Psoas muscle (tissue), 8 donors: ENCODE measurements around the gene MSTO1. TPM values are rescaled to one million over a fixed set of nuclear protein-coding genes. Genes with fewer than 3 reads are reported as not detected.
"Not testable (repeated sequence)": the region's sequence is repeated elsewhere in the genome, so short reads cannot be mapped to it uniquely, and the experiment has no call there.

Experiments
- ATAC-seq, 4 donors: fragments of 200-7000 bp; cut with Tn5 transposase; one replicate each; pipeline ENCODE4 v1.9.1; 2020; ENCODE audit warnings: moderate library complexity in 3 of 4, mild to moderate bottlenecking in 2 of 4
- DNase-seq, 2 donors: peaks; one replicate each; pipeline ENCODE4 v3.0.0-alpha.2; 2020
- H3K27ac ChIP-seq: fragments of 200-600 bp; one replicate; pipeline ENCODE4 v1.8.0; 2022
- H3K27me3 ChIP-seq, 3 donors: fragments of 200-600 bp in 1 of 3; one replicate each; pipeline versions ENCODE4 v1.6.1 to v1.8.0; 2013 to 2022; ENCODE audit warnings: low read length in 2 of 3, mild to moderate bottlenecking in 2 of 3, moderate library complexity in 1 of 3; ENCODE audit not compliant: insufficient read depth in 3 of 3
- H3K36me3 ChIP-seq, 2 donors: fragments of 200-600 bp in 1 of 2; one replicate each; pipeline versions ENCODE4 v1.6.1 to v1.8.0; 2013 to 2022; ENCODE audit warnings: low read depth in 1 of 2, mild to moderate bottlenecking in 1 of 2, moderate library complexity in 1 of 2; ENCODE audit not compliant: insufficient read depth in 1 of 2
- H3K4me1 ChIP-seq: fragments of 200-600 bp; one replicate; pipeline ENCODE4 v1.8.0; 2022
- H3K4me3 ChIP-seq: fragments of 200-600 bp; one replicate; pipeline ENCODE4 v1.8.0; 2022; ENCODE audit warnings: mild to moderate bottlenecking
- H3K9me3 ChIP-seq: fragments of 200-600 bp; one replicate; pipeline ENCODE4 v1.8.0; 2022
- CTCF ChIP-seq: fragments of 200-600 bp; IDR thresholded peaks from one replicate; pipeline ENCODE4 v1.8.0; 2022; ENCODE audit warnings: antibody characterized with exemption
- WGBS, 3 donors: extraction: QIAGEN DNeasy Blood & Tissue Kit; methylation state at CpG; one replicate each; pipeline versions ENCODE4 v1.1.6 to v1.1.7; 2013; 5-methylcytosine and 5-hydroxymethylcytosine counted together
- intact Hi-C, 2 donors: fragments of 100-400 bp; cut with DNase I; formaldehyde crosslinking; loops; one replicate each; pipeline versions ENCODE4 v1.11.0 to v1.14.2; 2022
- polyA plus RNA-seq, 3 donors: library from polyadenylated mRNA; stranded (reverse); fragments of 200-250 nt; gene quantifications; one replicate each; pipeline ENCODE4 v1.2.3, GENCODE V29; 2013
- total RNA-seq, 4 donors: library from RNA; stranded (reverse); fragmentation: NEBNext Ultra II Directional in 2 of 4; extraction: Animal tissue kit (Norgen Biotek cat#: 25700) in 2 of 4; gene quantifications; one replicate each; pipeline versions ENCODE4 v1.2.1 to v1.2.4, GENCODE V29; 2021 to 2023
- donor health status: healthy with polysubstance abuse.
- donor health status: DM: no; HTN: no; CAD: no; lungs with moderate emphysema.
- donor health status: Bipolar disorder and iron deficiency.
- donor health status: healthy.
- donor health status: DM: yes; HTN: yes; CAD: no.
- donor health status: DM: no; HTN: no; CAD: no.
- donor health status: DM: no; HTN: no; CAD: no.
- donor health status: DM: yes; HTN: yes; CAD: no.

MSTO1 gene
- total and polyA plus RNA-seq, 7 donors, result 4.5 to 15.3 (median 9.5) TPM

- no peak for TF ChIP-seq CTCF
- DNase-seq, result no peak
- no peaks in the 10 kb centered on the region for H3K9me3 ChIP-seq
- H3K36me3 ChIP-seq, result no peaks in the 10 kb centered on the region
- no peak for ATAC-seq
- 73 to 86% (median 82%) methylated on average over 11 of the region's 11 CpGs for WGBS, 3 donors
- H3K4me3 ChIP-seq, result peak overlapping the region; percentile 42
- intact Hi-C loops, result no loop called here
- no peaks in the 10 kb centered on the region for H3K27me3 ChIP-seq
- no peak overlapping the region for H3K27ac ChIP-seq
- no peaks in the 10 kb centered on the region for H3K4me1 ChIP-seq
Observed at GRCh38 chr1:155636397-155637153, 26.6 kb downstream of the MSTO1 start.

- Histone ChIP-seq H3K27ac (no peak overlapping the region), H3K4me1 (no peaks in the 10 kb centered on the region), H3K4me3 (no peak overlapping the region), H3K27me3 (no peaks in the 10 kb centered on the region), H3K36me3 (no peaks in the 10 kb centered on the region), H3K9me3 (peaks cover 9% of the 10 kb centered on the region)
- DNase-seq (no peak), ATAC-seq (no peak)
- intact Hi-C loops, result no loop called here
- TF ChIP-seq CTCF, result no peak
Observed at GRCh38 chr1:155640367-155640766, 30.3 kb downstream of the MSTO1 start.

- H3K9me3 ChIP-seq, DNase-seq, H3K4me1 ChIP-seq, H3K27me3 ChIP-seq, intact Hi-C loops, H3K4me3 ChIP-seq, H3K27ac ChIP-seq, ATAC-seq, H3K36me3 ChIP-seq: not testable (repeated sequence)
- WGBS, 3 donors, result 79 to 80% (median 79%) methylated on average over 11 of the region's 11 CpGs
Observed at GRCh38 chr1:155642559-155643180, 32.7 kb downstream of the MSTO1 start.

GRCh38 chr1:155643230-155643629, 33.2 kb downstream of the MSTO1 start:
- ATAC-seq (no peak), DNase-seq (no peak)
- intact Hi-C loops, result no loop called here
- H3K27me3 ChIP-seq, result no peaks in the 10 kb centered on the region
- H3K36me3 ChIP-seq, result no peaks in the 10 kb centered on the region
- 78 to 86% (median 80%) methylated on average over 3 of the region's 3 CpGs for WGBS, 3 donors
- TF ChIP-seq CTCF, result no peak
- peaks cover 9% of the 10 kb centered on the region for H3K9me3 ChIP-seq
- no peaks in the 10 kb centered on the region for H3K4me1 ChIP-seq
- no peak overlapping the region for H3K27ac ChIP-seq
- H3K4me3 ChIP-seq, result no peak overlapping the region

GRCh38 chr1:155645034-155645598, 35.1 kb downstream of the MSTO1 start:
- DNase-seq, result no peak
- peaks cover 9% of the 10 kb centered on the region for H3K9me3 ChIP-seq
- no peak overlapping the region for H3K27ac ChIP-seq
- no peak for ATAC-seq
- TF ChIP-seq CTCF, result no peak
- H3K4me3 ChIP-seq, result no peak overlapping the region
- H3K4me1 ChIP-seq, result no peaks in the 10 kb centered on the region
- intact Hi-C loops, result no loop called here
- no peaks in the 10 kb centered on the region for H3K36me3 ChIP-seq
- no peaks in the 10 kb centered on the region for H3K27me3 ChIP-seq
- 49 to 58% (median 55%) methylated on average over 4 of the region's 4 CpGs for WGBS, 3 donors
